Stomach (tissue), 4 donors: ENCODE data around the gene LZTR1.

ENCODE experiments used
- EP300 ChIP-seq: sonication (generic); formaldehyde crosslinking; IDR thresholded peaks from one replicate; pipeline ENCODE4 v1.6.1; 2017; ENCODE audit warnings: antibody characterized with exemption
- POLR2A ChIP-seq, 4 donors: fragments of 450-650 bp; IDR thresholded peaks; one replicate each; pipeline ENCODE4 v1.6.1; 2016; ENCODE audit warnings: antibody characterized with exemption in 4 of 4, control low read depth in 2 of 4, mild to moderate bottlenecking in 1 of 4, moderate library complexity in 1 of 4

GRCh38 chr22:20992056-20992442 is 10.0 kb downstream of the LZTR1 start:
- TF ChIP-seq EP300 = no peak
- no peak for TF ChIP-seq POLR2A (IDR thresholded peaks at IDR 0.05)
